ENCODE data around the gene C10orf71.

DNA sequence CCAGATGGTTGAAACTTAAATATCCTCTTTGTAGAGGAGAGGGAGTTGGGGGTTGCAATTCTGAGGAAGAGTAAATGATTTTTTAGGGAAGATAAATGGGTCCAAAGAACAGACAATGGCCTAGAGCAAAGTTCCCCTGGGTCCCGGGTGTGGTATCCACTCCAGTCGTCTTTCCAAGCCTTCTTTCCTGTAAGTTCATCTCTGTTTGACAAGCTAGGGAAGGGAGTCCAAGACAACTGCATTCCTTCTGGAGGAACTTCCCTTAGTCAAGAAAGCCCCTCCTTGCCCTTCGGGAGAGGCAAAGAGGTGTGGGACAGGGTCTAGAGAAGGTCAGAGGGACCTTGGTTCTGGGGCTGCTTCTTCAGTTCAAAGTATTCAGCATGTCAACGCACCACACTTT is 33.4 kb downstream of the C10orf71 start:
- TF ChIP-seq, protein P1, sequence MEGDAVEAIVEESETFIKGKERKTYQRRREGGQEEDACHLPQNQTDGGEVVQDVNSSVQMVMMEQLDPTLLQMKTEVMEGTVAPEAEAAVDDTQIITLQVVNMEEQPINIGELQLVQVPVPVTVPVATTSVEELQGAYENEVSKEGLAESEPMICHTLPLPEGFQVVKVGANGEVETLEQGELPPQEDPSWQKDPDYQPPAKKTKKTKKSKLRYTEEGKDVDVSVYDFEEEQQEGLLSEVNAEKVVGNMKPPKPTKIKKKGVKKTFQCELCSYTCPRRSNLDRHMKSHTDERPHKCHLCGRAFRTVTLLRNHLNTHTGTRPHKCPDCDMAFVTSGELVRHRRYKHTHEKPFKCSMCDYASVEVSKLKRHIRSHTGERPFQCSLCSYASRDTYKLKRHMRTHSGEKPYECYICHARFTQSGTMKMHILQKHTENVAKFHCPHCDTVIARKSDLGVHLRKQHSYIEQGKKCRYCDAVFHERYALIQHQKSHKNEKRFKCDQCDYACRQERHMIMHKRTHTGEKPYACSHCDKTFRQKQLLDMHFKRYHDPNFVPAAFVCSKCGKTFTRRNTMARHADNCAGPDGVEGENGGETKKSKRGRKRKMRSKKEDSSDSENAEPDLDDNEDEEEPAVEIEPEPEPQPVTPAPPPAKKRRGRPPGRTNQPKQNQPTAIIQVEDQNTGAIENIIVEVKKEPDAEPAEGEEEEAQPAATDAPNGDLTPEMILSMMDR (IDR thresholded peaks at IDR 0.05 in 2 of 3, conservative IDR thresholded peaks at IDR 0.05 in 1 of 3; ENCODE audit: borderline replicate concordance in 1 of 3, insufficient read depth in 1 of 3, low read depth in 2 of 3, low read length in 2 of 3): no peak
- TF ChIP-seq POLR2A (IDR thresholded peaks at IDR 0.05; ENCODE audit: borderline replicate concordance, extremely low read depth, insufficient read depth, insufficient read length) (no peak), EZH2phosphoT487 (IDR thresholded peaks at IDR 0.05; ENCODE audit: borderline replicate concordance) (no peak), TCF7L2 (IDR thresholded peaks at IDR 0.05; ENCODE audit: borderline replicate concordance, extremely low read depth, insufficient read depth, insufficient read length) (no peak), EZH2 (IDR thresholded peaks at IDR 0.05) (no peak), POLR2AphosphoS5 (IDR thresholded peaks at IDR 0.05; ENCODE audit: low read depth, low read length) (no peak), CEBPB (IDR thresholded peaks at IDR 0.05; ENCODE audit: low read depth) (no peak), SIN3A (IDR thresholded peaks at IDR 0.05; ENCODE audit: low read depth) (no peak), EGR1 (IDR thresholded peaks at IDR 0.05; ENCODE audit: low read depth) (no peak), YY1 (IDR thresholded peaks at IDR 0.05; ENCODE audit: extremely low read depth, insufficient replicate concordance, low read depth, low read length) (no peak), MAX (IDR thresholded peaks at IDR 0.05) (no peak), SRF (IDR thresholded peaks at IDR 0.05; ENCODE audit: low read depth) (no peak), ELF1 (IDR thresholded peaks at IDR 0.05; ENCODE audit: borderline replicate concordance, low read depth) (no peak)
- TF ChIP-seq, protein P2, sequence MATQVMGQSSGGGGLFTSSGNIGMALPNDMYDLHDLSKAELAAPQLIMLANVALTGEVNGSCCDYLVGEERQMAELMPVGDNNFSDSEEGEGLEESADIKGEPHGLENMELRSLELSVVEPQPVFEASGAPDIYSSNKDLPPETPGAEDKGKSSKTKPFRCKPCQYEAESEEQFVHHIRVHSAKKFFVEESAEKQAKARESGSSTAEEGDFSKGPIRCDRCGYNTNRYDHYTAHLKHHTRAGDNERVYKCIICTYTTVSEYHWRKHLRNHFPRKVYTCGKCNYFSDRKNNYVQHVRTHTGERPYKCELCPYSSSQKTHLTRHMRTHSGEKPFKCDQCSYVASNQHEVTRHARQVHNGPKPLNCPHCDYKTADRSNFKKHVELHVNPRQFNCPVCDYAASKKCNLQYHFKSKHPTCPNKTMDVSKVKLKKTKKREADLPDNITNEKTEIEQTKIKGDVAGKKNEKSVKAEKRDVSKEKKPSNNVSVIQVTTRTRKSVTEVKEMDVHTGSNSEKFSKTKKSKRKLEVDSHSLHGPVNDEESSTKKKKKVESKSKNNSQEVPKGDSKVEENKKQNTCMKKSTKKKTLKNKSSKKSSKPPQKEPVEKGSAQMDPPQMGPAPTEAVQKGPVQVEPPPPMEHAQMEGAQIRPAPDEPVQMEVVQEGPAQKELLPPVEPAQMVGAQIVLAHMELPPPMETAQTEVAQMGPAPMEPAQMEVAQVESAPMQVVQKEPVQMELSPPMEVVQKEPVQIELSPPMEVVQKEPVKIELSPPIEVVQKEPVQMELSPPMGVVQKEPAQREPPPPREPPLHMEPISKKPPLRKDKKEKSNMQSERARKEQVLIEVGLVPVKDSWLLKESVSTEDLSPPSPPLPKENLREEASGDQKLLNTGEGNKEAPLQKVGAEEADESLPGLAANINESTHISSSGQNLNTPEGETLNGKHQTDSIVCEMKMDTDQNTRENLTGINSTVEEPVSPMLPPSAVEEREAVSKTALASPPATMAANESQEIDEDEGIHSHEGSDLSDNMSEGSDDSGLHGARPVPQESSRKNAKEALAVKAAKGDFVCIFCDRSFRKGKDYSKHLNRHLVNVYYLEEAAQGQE (IDR thresholded peaks at IDR 0.05; ENCODE audit: low read depth): no peak

All from HCT116 (cell line).